Measurements from ENCODE around the gene ADAM11.
A peak's percentile ranks its signal among the peaks of the same experiment; 100 is the strongest.
"Not testable (repeated sequence)": the region's sequence is repeated elsewhere in the genome, so short reads cannot be mapped to it uniquely, and the experiment has no call there.

Gene ADAM11

DNA sequence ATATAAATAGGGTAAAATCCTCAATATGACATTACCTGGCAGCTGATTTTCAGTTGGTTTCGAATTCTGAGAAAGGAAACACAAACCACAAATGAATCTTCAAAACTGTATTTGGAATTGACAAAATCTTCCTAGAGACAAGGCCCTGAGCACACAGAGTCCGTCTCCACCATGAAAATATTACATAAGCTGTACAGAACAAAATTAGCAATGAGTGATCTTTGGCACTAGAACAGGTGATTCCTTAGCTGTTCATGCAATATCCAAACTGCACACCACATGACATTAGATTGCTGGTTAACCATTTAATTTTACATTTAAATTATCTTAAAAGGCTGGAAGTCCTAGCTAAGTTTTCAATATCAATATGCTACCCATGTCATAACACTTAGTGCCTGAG, 39.6 kb downstream of the ADAM11 start:
- DNase-seq (ENCODE audit: low spot score): no peak
- Histone ChIP-seq H3K27ac (peak overlapping the region; percentile 82 to 90), H3K4me3 (peak overlapping the region; percentile 62)
- TF ChIP-seq, protein P1, sequence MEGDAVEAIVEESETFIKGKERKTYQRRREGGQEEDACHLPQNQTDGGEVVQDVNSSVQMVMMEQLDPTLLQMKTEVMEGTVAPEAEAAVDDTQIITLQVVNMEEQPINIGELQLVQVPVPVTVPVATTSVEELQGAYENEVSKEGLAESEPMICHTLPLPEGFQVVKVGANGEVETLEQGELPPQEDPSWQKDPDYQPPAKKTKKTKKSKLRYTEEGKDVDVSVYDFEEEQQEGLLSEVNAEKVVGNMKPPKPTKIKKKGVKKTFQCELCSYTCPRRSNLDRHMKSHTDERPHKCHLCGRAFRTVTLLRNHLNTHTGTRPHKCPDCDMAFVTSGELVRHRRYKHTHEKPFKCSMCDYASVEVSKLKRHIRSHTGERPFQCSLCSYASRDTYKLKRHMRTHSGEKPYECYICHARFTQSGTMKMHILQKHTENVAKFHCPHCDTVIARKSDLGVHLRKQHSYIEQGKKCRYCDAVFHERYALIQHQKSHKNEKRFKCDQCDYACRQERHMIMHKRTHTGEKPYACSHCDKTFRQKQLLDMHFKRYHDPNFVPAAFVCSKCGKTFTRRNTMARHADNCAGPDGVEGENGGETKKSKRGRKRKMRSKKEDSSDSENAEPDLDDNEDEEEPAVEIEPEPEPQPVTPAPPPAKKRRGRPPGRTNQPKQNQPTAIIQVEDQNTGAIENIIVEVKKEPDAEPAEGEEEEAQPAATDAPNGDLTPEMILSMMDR (IDR thresholded peaks at IDR 0.05): no peak

DNA sequence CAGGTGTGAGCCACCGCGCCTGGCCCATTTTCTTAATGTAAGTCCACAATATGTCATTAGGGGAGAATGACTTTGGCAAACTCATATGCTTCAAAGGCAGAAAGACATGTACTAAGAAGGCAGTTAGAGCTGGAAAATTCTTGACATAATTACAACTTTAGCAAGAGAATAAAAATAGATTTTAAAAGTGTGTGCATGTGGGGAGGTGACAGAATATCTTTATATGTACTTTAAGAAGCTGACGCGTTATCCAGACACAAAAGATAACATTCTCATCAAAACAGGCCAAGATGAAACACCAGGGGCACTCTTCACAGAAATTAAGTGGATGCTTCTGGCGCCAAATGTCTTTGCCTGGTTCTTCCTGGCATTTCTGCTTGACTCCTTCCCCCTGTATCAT, 43.1 kb downstream of the ADAM11 start:
- no peak for DNase-seq (ENCODE audit: low spot score)
- TF ChIP-seq, protein P1 (IDR thresholded peaks at IDR 0.05): no peak
- peak overlapping the region in 1 of 2 donors; percentile 35 for H3K27ac ChIP-seq
- no peak overlapping the region for H3K4me3 ChIP-seq

DNA sequence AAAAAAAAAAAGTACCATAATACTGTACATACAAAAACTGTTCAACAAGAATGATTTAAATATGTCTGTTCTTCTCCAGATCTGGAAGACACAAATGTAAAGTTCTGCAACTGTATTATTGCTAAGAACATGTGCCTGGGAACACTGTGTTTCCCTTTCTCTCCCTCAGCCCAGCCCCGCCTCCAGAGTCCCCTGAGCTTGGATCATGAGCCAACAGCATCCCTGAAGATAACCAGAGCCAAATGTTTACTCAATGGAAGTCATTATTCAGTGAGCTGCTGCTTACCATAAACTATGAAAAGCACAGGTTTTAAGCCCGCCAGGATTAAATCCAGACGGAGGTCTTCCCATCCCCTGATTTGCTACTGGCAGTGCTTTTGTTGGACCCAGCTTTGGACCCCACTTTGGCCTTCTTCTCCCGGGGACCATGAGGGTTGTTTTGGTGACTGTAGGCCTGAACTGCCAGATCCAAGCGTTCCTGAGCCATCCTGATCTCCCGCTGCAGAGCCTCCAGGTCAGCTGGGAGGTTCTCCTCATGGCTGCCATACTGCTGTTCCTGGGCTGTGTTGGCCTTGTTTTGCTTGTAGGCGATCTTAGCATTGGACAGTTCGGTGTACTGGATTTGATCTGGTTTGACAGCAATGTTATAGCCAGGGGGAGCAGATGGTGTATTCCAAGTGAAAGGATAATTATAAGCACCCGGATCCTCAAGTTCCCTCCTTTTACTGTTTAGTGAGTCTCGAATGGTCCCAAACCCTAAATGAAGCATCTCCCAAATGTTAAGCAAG, 45.7 kb downstream of the ADAM11 start:
- no peak for DNase-seq (ENCODE audit: low spot score)
- H3K4me3 ChIP-seq: no peak overlapping the region
- H3K27ac ChIP-seq: peak overlapping the region in 1 of 2 donors; percentile 5
- TF ChIP-seq, protein P1 (IDR thresholded peaks at IDR 0.05): no peak

DNA sequence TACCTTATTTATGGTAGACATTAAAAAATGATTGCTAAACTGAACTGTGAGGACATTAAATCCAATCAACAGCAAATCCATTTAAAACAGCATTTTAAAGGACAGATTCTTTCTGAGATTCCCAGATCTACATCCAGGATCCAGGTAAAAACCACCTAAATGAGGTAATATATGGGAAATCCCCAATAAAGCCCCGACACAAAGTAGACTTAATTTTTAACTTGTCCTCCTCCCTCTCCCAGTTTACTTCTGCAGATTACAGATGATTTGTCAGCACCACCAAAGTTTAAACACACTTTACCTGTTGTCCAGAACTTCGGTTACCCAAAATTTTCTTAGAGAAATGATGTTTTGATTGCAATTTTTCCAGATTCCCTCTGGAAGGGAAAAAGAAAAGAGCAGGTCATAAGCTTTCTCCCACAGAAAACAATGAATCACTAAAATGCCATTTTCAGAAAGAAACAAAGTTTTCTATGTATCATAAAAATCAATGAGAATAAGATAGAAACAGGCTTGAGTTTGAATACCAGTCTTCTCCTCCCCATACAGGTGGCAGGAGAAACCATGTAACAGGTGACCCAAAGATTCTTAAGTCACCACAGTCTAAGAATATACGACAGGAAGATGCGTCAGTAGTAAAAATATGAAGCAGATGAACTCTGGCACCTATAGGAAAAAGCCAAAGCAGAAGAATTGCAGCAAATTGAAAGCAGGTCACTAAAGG, 48.5 kb downstream of the ADAM11 start:
- no peak overlapping the region for H3K4me3 ChIP-seq
- TF ChIP-seq, protein P1 (IDR thresholded peaks at IDR 0.05): no peak
- DNase-seq (ENCODE audit: low spot score): no peak
- H3K27ac ChIP-seq: no peak overlapping the region

DNA sequence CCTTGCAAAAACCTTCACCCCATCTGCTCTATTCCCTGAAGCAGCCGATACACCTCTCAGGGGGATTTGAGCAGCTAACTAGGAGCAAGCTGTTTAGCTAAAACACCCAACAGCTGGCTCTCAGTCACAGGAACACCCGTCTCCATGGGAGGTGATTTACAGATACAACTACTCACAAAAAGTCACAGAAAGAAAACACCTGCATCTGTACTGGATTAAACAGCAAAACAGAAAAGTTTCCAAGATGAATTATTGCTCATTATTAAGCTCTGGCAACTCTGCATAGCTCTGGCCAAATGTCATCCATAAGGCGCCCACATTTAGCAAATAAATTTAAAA, 49.0 kb downstream of the ADAM11 start:
- Histone ChIP-seq H3K4me3 (no peak overlapping the region), H3K27ac (no peak overlapping the region)
- TF ChIP-seq, protein P1 (IDR thresholded peaks at IDR 0.05): no peak
- DNase-seq (ENCODE audit: low spot score): no peak

DNA sequence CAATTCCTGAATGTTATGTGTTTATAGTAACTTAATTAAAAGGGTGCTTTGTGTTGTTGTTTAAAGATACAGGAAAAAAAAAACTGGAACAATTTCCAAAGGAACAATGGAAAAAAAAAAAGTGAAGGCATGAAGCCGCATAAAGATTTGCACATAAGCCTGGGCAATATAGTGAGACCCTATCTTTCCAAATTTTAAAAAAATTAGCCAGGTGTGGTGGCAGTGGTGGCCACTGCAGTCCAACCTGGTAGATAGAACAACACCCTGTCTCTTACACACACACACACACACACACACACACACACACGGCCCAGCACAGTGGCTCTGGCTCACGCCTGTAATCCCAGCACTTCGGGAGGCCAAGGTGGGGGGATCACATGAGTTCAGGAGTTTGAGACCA, 49.4 kb downstream of the ADAM11 start:
- DNase-seq (ENCODE audit: low spot score): no peak
- no peak overlapping the region for H3K27ac ChIP-seq
- H3K4me3 ChIP-seq: no peak overlapping the region
- TF ChIP-seq, protein P1 (IDR thresholded peaks at IDR 0.05): no peak

DNA sequence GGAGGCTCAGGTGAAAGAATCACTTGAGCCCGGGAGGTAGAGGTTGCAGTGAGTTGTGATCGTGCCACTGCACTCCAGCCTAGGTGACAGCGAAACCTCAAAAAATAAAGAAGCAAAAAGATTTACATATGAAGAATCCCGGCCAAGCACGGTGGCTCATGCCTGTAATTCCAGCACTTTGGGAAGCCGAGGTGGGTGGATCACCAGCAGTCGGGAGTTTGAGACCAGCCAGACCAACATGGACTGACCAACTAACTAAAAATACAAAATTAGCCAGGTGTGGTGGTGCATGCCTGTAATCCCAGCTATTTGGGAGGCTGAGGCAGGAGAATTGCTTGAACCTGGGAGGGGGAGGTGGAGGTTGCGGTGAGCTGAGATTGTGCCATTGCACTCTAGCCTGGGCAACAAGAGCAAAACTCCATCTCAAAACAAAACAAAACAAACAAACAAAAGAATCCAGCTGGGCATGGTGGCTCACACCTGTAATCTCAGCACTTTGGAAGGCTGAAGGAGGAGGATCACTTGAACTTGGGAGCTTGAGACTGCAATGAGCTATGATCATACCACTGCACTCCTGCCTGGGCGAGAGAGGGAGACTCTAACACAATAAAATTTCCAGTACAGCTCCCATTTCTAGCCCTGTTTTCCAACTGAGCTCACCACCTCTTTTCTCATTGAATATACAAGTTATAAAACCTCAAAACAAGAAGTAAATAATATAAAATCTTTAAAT, 50.0 kb downstream of the ADAM11 start:
- not testable (repeated sequence) for H3K27ac ChIP-seq; H3K4me3 ChIP-seq; DNase-seq (ENCODE audit: low spot score)
